Endothelial cell of umbilical vein (primary cell): ENCODE measurements around the gene PGBD5. TPM values are rescaled to one million over a fixed set of nuclear protein-coding genes. Genes with fewer than 3 reads are reported as not detected.

Experiments used
- BruUV-seq: library from RNA; stranded (reverse); fragments of 400-500 nt; replicated peaks from 2 replicates; lab custom pipeline; 2021; lab: Mats Ljungman, UMichigan
- CTCF ChIA-PET: fragments of 300-600, 350-600 bp; sonication (Branson Sonifier 250); formaldehyde crosslinking; loops from one replicate; lab custom pipeline; 2021; ENCODE audit warnings: antibody characterized with exemption, inconsistent platforms; lab: Charles Lee
- POLR2A ChIA-PET: fragments of 300-600, 350-600 bp; sonication (Branson Sonifier 250); formaldehyde crosslinking; loops from one replicate; lab custom pipeline; 2021; ENCODE audit warnings: antibody characterized with exemption, inconsistent platforms; lab: Charles Lee
- DNase-seq: peaks from one replicate; pipeline ENCODE4 v3.0.0-alpha.2; 2011; ENCODE audit warnings: low read depth, low spot score
- FAIRE-seq: peaks from 2 replicates; lab custom pipeline; 2011; peaks lifted over from hg19 to GRCh38; lab: Jason Lieb, UNC
- H2AFZ ChIP-seq: 2 replicates; pipeline ENCODE4 v1.6.0; 2012; ENCODE audit warnings: low read depth, low read length, control low read depth, inconsistent platforms
- H3K27ac ChIP-seq: 2 replicates; pipeline ENCODE4 v1.5.1; 2011; ENCODE audit warnings: low read depth, mild to moderate bottlenecking, control low read depth, low read length, moderate library complexity; ENCODE audit not compliant: insufficient read depth
- H3K27me3 ChIP-seq, 2 experiments: 2 replicates each; pipeline versions ENCODE4 v1.6.0 to v1.6.1; 2011; ENCODE audit warnings: low read length in 2 of 2, mixed read lengths in 1 of 2; ENCODE audit not compliant: control insufficient read depth in 2 of 2, insufficient read depth in 2 of 2
- H3K36me3 ChIP-seq, 2 experiments: 2 replicates in 1 of 2; 3 replicates in 1 of 2; pipeline ENCODE4 v1.5.1; 2011; ENCODE audit warnings: low read length in 2 of 2, mild to moderate bottlenecking in 1 of 2, moderate library complexity in 1 of 2; ENCODE audit not compliant: control insufficient read depth in 2 of 2, insufficient read depth in 2 of 2; ENCODE audit errors: extremely low read depth in 1 of 2
- H3K4me1 ChIP-seq: 3 replicates; pipeline ENCODE4 v1.5.1; 2011; ENCODE audit warnings: mild to moderate bottlenecking, low read length; ENCODE audit not compliant: control insufficient read depth, insufficient read depth; ENCODE audit errors: extremely low read depth
- H3K4me2 ChIP-seq: 2 replicates; pipeline ENCODE4 v1.6.1; 2011; ENCODE audit warnings: low read length, control low read depth, mixed read lengths; ENCODE audit not compliant: insufficient read depth
- H3K4me3 ChIP-seq, 3 experiments: fragments of 200-600 bp in 1 of 3; sonication (generic), shearing (Covaris generic) in 1 of 3; replicated peaks in 1 of 3; 2 replicates each; pipeline ENCODE4 v1.5.1; 2011 to 2016; ENCODE audit warnings: control low read depth in 3 of 3, low read length in 3 of 3, mild to moderate bottlenecking in 2 of 3, inconsistent platforms in 1 of 3, low read depth in 1 of 3, moderate library complexity in 1 of 3; ENCODE audit not compliant: insufficient read depth in 1 of 3
- H3K79me2 ChIP-seq: 2 replicates; pipeline ENCODE4 v1.6.0; 2012; ENCODE audit warnings: low read length, inconsistent platforms; ENCODE audit not compliant: control insufficient read depth, insufficient read depth
- H3K9ac ChIP-seq: replicated peaks from 2 replicates; pipeline ENCODE3; 2011; ENCODE audit warnings: low read length, control low read depth; ENCODE audit not compliant: insufficient read depth; ENCODE audit errors: extremely low read depth
- H3K9me1 ChIP-seq: replicated peaks from 3 replicates; pipeline ENCODE4 v1.6.0; 2011; ENCODE audit warnings: mild to moderate bottlenecking, low read length; ENCODE audit not compliant: control insufficient read depth, insufficient read depth; ENCODE audit errors: extremely low read depth
- H3K9me3 ChIP-seq: replicated peaks from 2 replicates; pipeline ENCODE4 v1.5.1; 2012; ENCODE audit warnings: low read length, inconsistent platforms; ENCODE audit not compliant: control insufficient read depth, insufficient read depth
- H4K20me1 ChIP-seq: replicated peaks from 2 replicates; pipeline ENCODE3; 2011; ENCODE audit warnings: mild to moderate bottlenecking, low read length; ENCODE audit not compliant: control insufficient read depth, insufficient read depth; ENCODE audit errors: extremely low read depth
- EZH2 ChIP-seq: IDR thresholded peaks from 2 replicates; pipeline ENCODE4 v1.6.1; 2012; ENCODE audit warnings: borderline replicate concordance, low read depth, mild to moderate bottlenecking, moderate library complexity, low read length, inconsistent platforms; ENCODE audit not compliant: severe bottlenecking
- FOS ChIP-seq: IDR thresholded peaks from 2 replicates; pipeline ENCODE4 v1.6.1; 2011; ENCODE audit warnings: mild to moderate bottlenecking, low read length, moderate library complexity, borderline replicate concordance; ENCODE audit not compliant: insufficient read depth
- GATA2 ChIP-seq: IDR thresholded peaks from 2 replicates; pipeline ENCODE4 v1.7.0; 2011; ENCODE audit warnings: low read depth, mild to moderate bottlenecking, moderate library complexity, mixed read lengths, low read length; ENCODE audit not compliant: insufficient read length, insufficient read depth
- MYC ChIP-seq: IDR thresholded peaks from one replicate; pipeline ENCODE4 v1.6.1; 2011; ENCODE audit warnings: mild to moderate bottlenecking, low read depth, low read length
- dilution Hi-C: fragments of 300-500 bp; cut with MboI; formaldehyde crosslinking; loops from one replicate; pipeline ENCODE4 v1.15.0; 2019; ENCODE audit warnings: low sequenced_read_pairs; ENCODE audit not compliant: extremely low pct_ligation_motif_present
- intact Hi-C: fragments of 100-400 bp; cut with micrococcal nuclease; formaldehyde crosslinking; loops from one replicate; pipeline ENCODE4 v1.10.0; 2022
- polyA plus RNA-seq, 4 experiments: library from polyadenylated mRNA; depleted of rRNA in 3 of 4; stranded (reverse) in 3 of 4; unstranded in 1 of 4; fragments of >200 nt; gene quantifications; 2 replicates each; pipeline versions ENCODE4 v1.2.1 to v1.2.3, GENCODE V29; 2011 to 2012; ENCODE audit warnings: missing spikeins in 1 of 4
- total RNA-seq: library from RNA; stranded (reverse); gene quantifications from 2 replicates; pipeline ENCODE4 v1.2.3, GENCODE V29; 2021
- TF ChIP-seq, protein P1 (sequence below), 2 donors: IDR thresholded peaks; 1 replicate in 1 of 2; 2 replicates in 1 of 2; pipeline ENCODE4 v1.5.1; 2011; ENCODE audit warnings: low read length in 2 of 2, mild to moderate bottlenecking in 2 of 2, moderate library complexity in 2 of 2, control low read depth in 1 of 2, inconsistent platforms in 1 of 2, low read depth in 1 of 2; ENCODE audit not compliant: insufficient read depth in 1 of 2; ENCODE audit errors: extremely low read depth in 1 of 2
- TF ChIP-seq, protein P2 (sequence below): IDR thresholded peaks from 2 replicates; pipeline ENCODE4 v1.6.1; 2011; ENCODE audit not compliant: insufficient read depth, insufficient read length

The PGBD5 gene
- total and polyA plus RNA-seq, 2 donors (not counting 3 experiments of a cell fraction or from before 2014, with no cell fraction given), result 0.03 TPM; not detected in 1

DNA sequence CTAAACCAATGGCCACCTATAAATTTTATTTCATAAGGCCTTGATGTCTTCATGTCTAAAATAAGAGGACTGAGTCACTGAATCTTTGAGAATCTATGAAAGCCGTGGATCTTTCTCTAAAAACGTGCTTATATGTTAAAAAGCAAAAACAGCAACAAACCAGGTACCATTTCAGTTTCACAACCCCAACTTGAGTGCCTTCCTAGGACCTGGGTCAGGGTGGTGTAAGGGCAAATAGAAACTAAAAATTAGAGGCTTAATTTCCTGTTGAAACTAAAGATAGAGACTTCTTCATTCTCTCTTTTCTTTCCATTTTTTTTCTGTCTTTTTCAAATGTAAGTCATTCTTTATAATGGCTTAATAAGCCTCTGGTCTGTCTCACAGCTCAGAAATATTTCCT, 27.2 kb upstream of the PGBD5 start:
- Histone ChIP-seq H3K36me3 (no peaks in the 10 kb centered on the region), H3K9ac (no peak overlapping the region), H3K9me3 (no peaks in the 10 kb centered on the region), H3K4me3 (no peak overlapping the region), H3K4me2 (no peak overlapping the region), H3K27me3 (no peaks in the 10 kb centered on the region), H3K4me1 (no peaks in the 10 kb centered on the region), H3K9me1 (no peaks in the 10 kb centered on the region), H2AFZ (no peak overlapping the region), H4K20me1 (no peaks in the 10 kb centered on the region), H3K79me2 (no peaks in the 10 kb centered on the region), H3K27ac (no peak overlapping the region)
- no peak for DNase-seq
- BruUV-seq, result no TSS peak
- ChIA-PET POLR2A (no interaction called here), CTCF (no interaction called here)
- intact Hi-C loops, result no loop called here
- no peak for FAIRE-seq
- dilution Hi-C loops, result no loop called here
- TF ChIP-seq FOS (no peak), EZH2 (no peak), MYC (no peak), GATA2 (no peak)
- TF ChIP-seq, protein P1, sequence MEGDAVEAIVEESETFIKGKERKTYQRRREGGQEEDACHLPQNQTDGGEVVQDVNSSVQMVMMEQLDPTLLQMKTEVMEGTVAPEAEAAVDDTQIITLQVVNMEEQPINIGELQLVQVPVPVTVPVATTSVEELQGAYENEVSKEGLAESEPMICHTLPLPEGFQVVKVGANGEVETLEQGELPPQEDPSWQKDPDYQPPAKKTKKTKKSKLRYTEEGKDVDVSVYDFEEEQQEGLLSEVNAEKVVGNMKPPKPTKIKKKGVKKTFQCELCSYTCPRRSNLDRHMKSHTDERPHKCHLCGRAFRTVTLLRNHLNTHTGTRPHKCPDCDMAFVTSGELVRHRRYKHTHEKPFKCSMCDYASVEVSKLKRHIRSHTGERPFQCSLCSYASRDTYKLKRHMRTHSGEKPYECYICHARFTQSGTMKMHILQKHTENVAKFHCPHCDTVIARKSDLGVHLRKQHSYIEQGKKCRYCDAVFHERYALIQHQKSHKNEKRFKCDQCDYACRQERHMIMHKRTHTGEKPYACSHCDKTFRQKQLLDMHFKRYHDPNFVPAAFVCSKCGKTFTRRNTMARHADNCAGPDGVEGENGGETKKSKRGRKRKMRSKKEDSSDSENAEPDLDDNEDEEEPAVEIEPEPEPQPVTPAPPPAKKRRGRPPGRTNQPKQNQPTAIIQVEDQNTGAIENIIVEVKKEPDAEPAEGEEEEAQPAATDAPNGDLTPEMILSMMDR (IDR thresholded peaks at IDR 0.05; ENCODE audit: extremely low read depth in 1 of 2, insufficient read depth in 1 of 2, low read depth in 1 of 2, low read length in 2 of 2), result no peak
- TF ChIP-seq, protein P2, sequence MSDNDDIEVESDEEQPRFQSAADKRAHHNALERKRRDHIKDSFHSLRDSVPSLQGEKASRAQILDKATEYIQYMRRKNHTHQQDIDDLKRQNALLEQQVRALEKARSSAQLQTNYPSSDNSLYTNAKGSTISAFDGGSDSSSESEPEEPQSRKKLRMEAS, result no peak
